ENCODE data around the gene PPP2R5A.

DNA sequence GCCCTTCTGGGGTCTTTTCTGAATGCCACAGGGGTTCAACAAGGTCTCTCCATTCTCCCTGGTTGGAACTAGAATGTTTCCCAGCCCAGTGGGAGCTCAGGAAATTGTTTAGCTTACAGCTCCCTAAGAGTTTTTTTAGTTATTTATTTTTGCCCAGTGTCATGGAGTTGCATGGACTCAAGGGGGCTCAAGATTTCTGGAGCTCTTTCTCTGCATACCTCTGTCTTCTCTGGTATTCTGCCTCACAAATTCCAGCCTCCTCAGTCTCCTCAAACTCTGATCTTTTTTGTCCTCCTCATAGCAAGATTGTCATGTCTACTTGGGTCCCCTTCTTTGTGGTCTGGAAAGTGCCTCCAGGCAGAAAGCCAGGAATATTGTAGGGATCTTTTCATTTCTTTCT lies 15.9 kb upstream of the PPP2R5A start:
- TF ChIP-seq, protein P1, sequence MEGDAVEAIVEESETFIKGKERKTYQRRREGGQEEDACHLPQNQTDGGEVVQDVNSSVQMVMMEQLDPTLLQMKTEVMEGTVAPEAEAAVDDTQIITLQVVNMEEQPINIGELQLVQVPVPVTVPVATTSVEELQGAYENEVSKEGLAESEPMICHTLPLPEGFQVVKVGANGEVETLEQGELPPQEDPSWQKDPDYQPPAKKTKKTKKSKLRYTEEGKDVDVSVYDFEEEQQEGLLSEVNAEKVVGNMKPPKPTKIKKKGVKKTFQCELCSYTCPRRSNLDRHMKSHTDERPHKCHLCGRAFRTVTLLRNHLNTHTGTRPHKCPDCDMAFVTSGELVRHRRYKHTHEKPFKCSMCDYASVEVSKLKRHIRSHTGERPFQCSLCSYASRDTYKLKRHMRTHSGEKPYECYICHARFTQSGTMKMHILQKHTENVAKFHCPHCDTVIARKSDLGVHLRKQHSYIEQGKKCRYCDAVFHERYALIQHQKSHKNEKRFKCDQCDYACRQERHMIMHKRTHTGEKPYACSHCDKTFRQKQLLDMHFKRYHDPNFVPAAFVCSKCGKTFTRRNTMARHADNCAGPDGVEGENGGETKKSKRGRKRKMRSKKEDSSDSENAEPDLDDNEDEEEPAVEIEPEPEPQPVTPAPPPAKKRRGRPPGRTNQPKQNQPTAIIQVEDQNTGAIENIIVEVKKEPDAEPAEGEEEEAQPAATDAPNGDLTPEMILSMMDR (IDR thresholded peaks at IDR 0.05), result no peak
- TF ChIP-seq POLR2AphosphoS5 (IDR thresholded peaks at IDR 0.05) (no peak), POLR2A (IDR thresholded peaks at IDR 0.05) (no peak)
